ENCODE data around the gene DPM3.

Gene DPM3

DNA sequence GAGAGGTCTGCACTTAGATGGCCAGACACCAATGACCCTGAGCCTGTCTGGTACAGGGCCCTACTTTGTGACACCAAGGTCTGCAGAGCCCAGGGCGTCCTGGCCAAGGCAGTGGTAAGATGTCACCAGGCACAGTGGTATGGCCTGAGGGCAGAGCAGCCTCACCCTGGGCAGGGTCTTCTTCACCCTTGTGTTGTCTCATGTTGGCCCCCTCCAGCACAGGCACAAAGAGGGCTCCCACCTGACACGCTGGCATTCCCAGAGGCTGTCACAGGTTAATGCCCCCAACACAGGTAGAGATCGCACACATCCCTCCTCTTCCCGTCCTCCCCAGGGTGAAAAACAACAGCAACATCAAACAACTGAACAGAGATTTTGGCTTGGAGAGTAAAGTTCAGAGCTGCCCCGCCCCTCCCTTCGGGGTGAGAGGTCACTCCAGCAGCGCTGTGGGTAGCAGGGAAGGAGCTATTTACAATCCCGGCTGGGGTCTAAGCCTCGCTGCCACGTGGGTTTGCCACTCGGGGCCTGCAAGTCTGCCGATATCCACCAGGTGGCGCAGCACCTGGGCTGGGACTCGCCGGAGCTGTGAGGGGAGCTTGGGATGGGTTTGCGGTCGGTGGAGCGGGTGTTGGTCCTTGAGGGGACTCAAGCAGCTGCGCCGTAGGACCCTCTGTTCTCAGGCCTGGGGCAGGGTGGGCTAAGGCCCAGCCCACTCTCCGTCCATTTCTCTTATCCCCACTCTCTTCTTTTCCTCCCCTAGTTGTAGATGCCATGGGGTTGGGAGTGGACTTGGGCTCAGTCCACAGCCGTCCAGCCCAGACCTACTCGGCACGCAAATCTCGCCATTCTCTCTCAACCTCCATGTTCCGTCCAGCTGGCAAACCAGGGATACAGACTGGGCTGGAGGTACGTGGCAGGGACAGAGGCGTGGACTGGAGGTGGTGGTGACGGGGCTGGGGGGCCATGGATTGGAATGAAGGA is 49.0 kb downstream of the DPM3 start:
- DNase-seq = peak; percentile 61

Data from NCI-H1048 (cell line).